HG02588 (cell line): ENCODE measurements around the gene MINAR2.

Experiments
- ATAC-seq: cut with Tn5 transposase; IDR thresholded peaks from one replicate; pipeline ENCODE4 v1.9.1; 2021; ENCODE audit warnings: mild to moderate bottlenecking, moderate library complexity; ENCODE audit not compliant: unreplicated experiment

The MINAR2 gene

DNA sequence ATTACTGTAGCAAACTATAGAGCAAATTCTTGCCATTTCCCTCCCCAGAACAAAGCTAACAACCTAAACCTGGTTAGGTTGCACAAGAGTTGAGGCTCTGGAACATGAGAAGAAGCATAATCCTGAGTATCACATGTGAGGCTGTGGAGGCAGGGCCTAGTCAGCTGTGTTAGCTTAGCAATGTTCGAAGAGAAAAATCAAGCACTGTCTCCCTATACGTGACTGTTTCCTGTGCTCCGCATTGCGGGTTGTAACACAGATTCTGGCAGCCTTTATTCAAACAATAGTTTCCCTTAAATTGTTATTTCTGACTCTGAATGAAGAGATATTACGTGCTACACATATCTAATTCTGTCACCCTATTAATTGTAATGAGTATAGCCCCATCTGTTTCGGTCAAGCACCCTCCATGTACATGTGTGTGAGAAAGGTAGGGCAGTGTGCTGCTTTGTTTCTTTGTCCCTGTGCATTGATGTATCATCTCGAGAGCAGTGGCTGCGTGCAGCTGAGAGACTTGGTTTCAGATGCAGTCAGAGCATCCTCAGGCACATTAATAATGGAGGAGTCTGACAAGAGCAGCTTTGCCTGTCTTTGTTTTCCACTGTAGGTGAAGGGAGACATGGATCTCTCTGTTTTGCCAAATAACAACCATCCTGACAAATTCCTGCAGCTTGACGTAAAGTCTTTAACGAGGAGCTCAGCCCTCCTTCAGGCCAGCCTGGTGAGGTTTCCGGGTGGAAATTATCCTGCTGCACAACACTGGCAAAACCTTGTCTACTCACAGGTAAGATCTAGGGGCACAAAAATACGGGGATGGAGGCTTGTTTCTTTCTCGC lies at the start of gene MINAR2:
TSS of gene MINAR2 (plus strand) at position 523 of the 836 bp plus-strand sequence. CDS start at position 620, 97 bp downstream.
- ATAC-seq: no peak

- ATAC-seq: no peak
Measured at GRCh38 chr5:129698661-129699060, 49.2 kb upstream of the MINAR2 start.

DNA sequence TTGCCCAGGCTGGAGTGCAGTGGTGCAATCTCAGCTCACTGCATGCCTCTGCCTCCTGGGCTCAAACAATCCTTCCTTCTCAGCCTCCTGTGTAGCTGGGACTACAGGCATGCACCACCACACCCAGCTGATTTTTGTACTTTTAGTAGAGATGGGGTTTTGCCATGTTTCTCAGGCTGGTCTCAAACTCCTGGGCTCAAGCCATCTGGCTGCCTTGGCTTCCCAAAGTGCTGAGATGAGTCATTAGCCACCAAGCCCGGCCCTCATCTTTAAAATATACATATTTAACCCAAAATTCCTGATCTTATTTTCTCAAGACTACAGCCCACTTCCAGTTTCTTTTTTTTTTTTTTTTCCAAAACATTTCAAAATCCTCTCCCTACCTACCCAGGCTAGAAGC lies 31.7 kb upstream of the MINAR2 start:
- no peak for ATAC-seq

- ATAC-seq: no peak
Measured at GRCh38 chr5:129716651-129717050, 31.2 kb upstream of the MINAR2 start.

DNA sequence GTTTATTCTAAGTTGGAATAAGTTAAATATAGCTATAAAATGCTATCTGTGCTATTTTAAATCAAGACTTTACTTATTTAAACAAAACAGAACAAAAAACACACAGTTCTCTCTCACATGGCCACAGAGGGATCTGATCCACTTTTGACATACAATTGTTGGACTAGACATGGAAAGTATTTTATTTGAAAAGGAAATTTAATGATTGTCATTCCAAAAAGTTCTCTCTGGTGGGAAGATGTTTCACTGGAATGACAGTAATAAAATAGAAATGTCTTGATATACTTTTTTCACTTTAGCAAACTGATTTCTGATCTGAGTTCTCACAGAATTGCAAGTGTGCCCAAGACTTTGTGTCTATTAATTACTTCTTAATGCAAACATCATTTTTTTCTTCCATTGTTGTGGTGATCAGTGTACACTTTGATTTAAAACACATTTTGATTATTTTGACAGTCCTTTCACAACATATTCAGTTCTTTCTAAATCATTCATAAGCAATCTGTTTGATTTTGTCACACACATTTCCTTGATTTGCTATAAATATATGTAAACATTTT lies 30.1 kb upstream of the MINAR2 start:
- no peak for ATAC-seq

- ATAC-seq: no peak
Measured at GRCh38 chr5:129718471-129719090, 29.3 kb upstream of the MINAR2 start.

DNA sequence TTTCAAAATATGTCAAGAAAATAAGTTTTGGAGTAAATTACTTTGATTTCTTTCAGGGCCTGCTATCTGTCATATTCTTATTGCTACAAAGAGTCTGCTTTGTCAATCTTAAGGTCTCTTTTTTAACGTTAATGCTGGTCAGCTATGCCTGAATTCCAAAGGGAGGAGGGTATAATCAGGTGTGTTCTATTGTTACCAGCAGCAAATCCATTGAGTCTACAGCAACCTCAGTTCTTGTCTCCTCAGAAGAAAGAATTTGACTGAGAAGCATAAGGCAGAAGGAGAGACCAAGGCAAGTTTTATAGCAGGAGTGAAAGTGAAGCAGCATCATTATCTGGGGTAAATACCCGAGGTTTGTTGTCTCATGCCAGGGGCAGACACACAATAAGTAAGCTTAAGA lies 23.7 kb upstream of the MINAR2 start:
- ATAC-seq: no peak

DNA sequence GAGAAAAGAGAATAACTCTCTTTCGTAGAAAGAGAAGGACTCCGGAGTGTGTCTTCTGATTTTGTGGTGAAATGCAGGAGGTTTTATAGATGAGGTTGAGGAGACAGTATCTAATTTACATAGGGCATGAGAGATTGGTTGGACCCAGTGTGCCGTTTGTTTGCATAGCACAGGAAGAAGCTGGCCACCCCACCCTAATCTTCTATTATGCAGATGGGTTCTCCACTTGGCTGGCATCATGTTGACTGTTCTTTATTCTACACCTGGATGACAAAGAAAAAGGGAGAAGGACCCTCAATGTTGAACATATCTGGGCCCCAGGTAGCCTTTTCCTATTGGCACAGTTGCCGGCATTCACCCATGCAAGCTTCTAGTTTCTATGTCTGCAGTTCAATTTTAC lies 23.2 kb upstream of the MINAR2 start:
- ATAC-seq: no peak

DNA sequence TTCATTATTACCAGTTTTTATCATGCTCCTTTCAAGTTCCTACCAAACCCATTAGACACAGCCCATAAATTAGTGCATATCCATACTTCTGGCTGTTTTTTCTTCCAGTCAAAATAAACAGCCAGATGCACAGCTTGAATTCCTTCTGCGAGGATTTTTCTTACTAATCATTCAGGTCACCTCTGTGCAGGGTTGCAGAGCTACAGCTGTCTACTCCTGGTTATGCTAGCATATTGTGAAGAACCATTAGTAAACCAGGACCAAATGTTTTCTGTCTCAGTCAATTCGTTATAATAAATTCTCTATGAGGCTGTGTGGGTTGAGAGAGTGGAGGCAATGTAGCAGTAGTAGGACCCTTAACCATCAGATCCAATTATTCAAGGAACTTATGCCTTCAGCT lies 8.1 kb upstream of the MINAR2 start:
- no peak for ATAC-seq

- no peak for ATAC-seq
Measured at GRCh38 chr5:129743541-129744187, 4.2 kb upstream of the MINAR2 start.

DNA sequence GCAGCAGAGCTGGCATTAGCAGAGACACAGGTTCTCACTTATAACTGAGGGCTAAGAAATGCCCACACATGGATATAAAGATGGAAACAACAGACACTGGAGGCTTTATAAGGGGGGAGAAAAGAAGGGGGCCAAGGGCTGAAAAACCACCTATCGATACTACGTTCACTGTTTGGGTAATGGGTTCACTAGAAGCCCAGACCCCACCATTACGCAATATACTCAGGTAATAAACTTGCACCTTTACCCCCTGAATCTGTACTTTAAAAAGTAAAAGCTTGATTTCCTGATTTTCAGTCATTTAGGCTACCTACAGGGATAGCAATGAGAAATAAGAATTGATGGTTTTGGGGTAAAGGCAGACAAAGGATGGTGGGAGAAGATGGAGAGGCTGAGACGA lies 1.9 kb upstream of the MINAR2 start:
- no peak for ATAC-seq

DNA sequence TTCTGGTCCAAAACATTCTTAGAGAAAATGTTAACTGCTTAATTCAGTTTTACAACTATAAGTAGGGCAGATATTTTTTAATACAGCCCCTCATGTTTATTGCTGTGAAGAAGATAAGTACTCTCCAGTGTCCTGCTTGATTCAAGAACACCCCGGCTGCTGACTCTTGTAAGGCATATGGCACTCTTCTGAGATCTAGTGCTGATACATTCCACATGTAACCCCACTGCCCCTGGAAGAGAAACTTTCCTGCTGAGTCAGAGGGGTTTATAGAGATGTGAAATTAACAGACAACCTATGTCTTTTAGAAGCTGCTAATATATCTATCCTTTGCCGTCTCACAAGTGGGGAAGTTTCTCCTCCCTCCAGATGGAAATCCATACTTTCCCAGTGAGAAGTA lies 1.0 kb upstream of the MINAR2 start:
- no peak for ATAC-seq

- ATAC-seq: no peak
Measured at GRCh38 chr5:129748913-129749880, 1.3 kb downstream of the MINAR2 start.

DNA sequence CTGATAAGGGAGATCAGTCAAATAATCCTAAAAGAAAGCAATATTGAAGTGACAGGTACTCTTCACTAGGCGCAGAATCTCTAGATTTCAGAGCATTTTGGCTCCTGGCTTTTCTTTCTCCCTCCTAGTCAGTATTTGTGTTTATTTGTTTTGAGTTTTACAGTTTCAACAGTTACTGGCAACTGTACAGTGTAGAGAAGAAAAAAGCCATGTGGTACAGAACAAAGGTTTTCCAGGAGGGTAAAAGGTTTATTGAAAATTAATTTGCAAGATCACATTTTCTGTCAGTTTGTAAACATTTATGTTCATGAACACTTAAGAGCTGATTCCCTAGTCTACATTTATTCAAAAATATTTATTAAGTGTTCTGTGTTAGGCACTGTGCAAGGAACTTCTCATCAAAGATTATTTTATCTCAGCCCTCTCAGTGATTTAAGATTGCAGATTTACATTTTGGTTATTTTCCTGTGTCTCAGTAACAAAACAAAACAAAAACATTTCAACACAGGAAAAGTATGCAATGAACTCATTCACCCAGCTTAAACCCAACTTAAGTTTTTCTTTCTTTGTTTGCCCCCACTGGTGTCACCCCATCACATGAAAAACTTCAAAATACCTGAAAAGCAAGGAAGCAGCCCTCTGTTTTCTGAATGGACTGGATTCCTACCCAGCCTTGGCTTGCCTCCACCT lies 12.9 kb downstream of the MINAR2 start:
- no peak for ATAC-seq

- ATAC-seq: no peak
Measured at GRCh38 chr5:129763651-129764050, 15.8 kb downstream of the MINAR2 start.

- no peak for ATAC-seq
Measured at GRCh38 chr5:129766798-129767197, 18.9 kb downstream of the MINAR2 start.

- peak; percentile 91 for ATAC-seq
Measured at GRCh38 chr5:129767927-129768380, 20.1 kb downstream of the MINAR2 start.

DNA sequence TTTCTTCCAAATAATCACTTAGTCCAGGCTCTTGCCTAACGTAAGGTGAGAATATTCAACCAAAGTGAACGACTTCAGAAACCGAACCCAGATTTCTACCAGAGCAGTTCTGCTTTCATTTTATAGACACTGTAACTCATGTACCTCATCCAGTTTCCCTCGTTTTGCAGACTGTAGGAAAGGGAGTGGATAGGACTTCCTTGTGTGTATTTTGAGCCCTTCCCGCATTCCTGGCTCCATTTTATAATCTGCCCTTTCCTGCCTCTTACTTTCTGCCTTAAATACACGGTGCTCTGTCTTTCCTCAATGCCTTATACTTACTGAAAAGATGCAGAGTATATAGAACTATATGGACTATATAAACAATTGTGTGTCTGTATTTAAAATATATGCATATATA lies 20.8 kb downstream of the MINAR2 start:
- no peak for ATAC-seq

GRCh38 chr5:129770024-129770820 lies 22.3 kb downstream of the MINAR2 start:
- ATAC-seq: no peak
